PC-9 (cell line): ENCODE measurements around the gene DBN1. TPM values are rescaled to one million over a fixed set of nuclear protein-coding genes. Genes with fewer than 3 reads are reported as not detected.
"Not testable (repeated sequence)": the region's sequence is repeated elsewhere in the genome, so short reads cannot be mapped to it uniquely, and the experiment has no call there.

ENCODE experiments used
- BruUV-seq: library from RNA; stranded (reverse); fragments of 400-500 nt; replicated peaks from 2 replicates; lab custom pipeline; 2021; lab: Mats Ljungman, UMichigan
- CTCF ChIA-PET: fragments of 300-600 bp; sonication (Branson Sonifier 250); formaldehyde crosslinking; loops from one replicate; lab custom pipeline; 2022; ENCODE audit warnings: antibody characterized with exemption; lab: Charles Lee
- POLR2A ChIA-PET: fragments of 300-600 bp; sonication (Branson Sonifier 250); formaldehyde crosslinking; loops from one replicate; lab custom pipeline; 2022; ENCODE audit warnings: antibody characterized with exemption; ENCODE audit not compliant: unreplicated experiment; lab: Charles Lee
- DNase-seq, 2 experiments: peaks; one replicate each; pipeline versions ENCODE4 v3.0.0 to v3.0.0-alpha.2; 2015 to 2022; ENCODE audit warnings: mixed read lengths in 1 of 2
- H2AFZ ChIP-seq: fragments of 200-600 bp; sonication (generic); 2 replicates; pipeline ENCODE4 v1.8.1; 2017; ENCODE audit warnings: antibody characterized with exemption
- H3F3A ChIP-seq: fragments of 200-600 bp; sonication (generic); 2 replicates; pipeline ENCODE4 v1.8.1; 2017; ENCODE audit warnings: antibody characterized with exemption, mild to moderate bottlenecking, low read depth; ENCODE audit not compliant: insufficient read depth
- H3K27ac ChIP-seq: fragments of 200-600 bp; sonication (generic); 2 replicates; pipeline ENCODE4 v1.6.1; 2016; ENCODE audit warnings: mixed run types
- H3K27me3 ChIP-seq: fragments of 200-600 bp; sonication (generic); 2 replicates; pipeline ENCODE4 v1.6.1; 2016; ENCODE audit warnings: low read depth, mixed run types; ENCODE audit not compliant: insufficient read depth
- H3K36me3 ChIP-seq: fragments of 200-600 bp; sonication (generic); 2 replicates; pipeline ENCODE4 v1.6.1; 2016; ENCODE audit warnings: low read depth, mixed run types
- H3K4me1 ChIP-seq: fragments of 200-600 bp; sonication (generic); replicated peaks from 2 replicates; pipeline ENCODE4 v1.6.1; 2016; ENCODE audit warnings: mixed run types; ENCODE audit not compliant: insufficient read depth
- H3K4me2 ChIP-seq: fragments of 200-600 bp; sonication (generic); 2 replicates; pipeline ENCODE4 v1.6.1; 2017; ENCODE audit warnings: mixed run types
- H3K4me3 ChIP-seq: fragments of 200-600 bp; sonication (generic); 2 replicates; pipeline ENCODE4 v1.6.1; 2016; ENCODE audit warnings: mixed run types
- H3K79me2 ChIP-seq: fragments of 200-600 bp; sonication (generic); 2 replicates; pipeline ENCODE4 v1.6.1; 2017; ENCODE audit warnings: low read depth, mixed run types
- H3K9me2 ChIP-seq: fragments of 200-600 bp; sonication (generic); 2 replicates; pipeline ENCODE4 v1.8.1; 2017; ENCODE audit warnings: mild to moderate bottlenecking; ENCODE audit not compliant: insufficient read depth
- H3K9me3 ChIP-seq: fragments of 200-600 bp; sonication (generic); 2 replicates; pipeline ENCODE4 v1.8.1; 2016; ENCODE audit warnings: low read depth; ENCODE audit not compliant: insufficient read depth
- H4K20me1 ChIP-seq: fragments of 200-600 bp; sonication (generic); 2 replicates; pipeline ENCODE4 v1.8.1; 2017; ENCODE audit not compliant: insufficient read depth
- EZH2 ChIP-seq: fragments of 200-600 bp; sonication (generic); IDR thresholded peaks from 2 replicates; pipeline ENCODE4 v1.8.0; 2017; ENCODE audit warnings: antibody characterized with exemption, low read depth
- intact Hi-C: fragments of 100-400 bp; cut with micrococcal nuclease; formaldehyde crosslinking; loops from one replicate; pipeline ENCODE4 v1.10.0; 2022; ENCODE audit not compliant: unreplicated experiment
- total RNA-seq: library from RNA; stranded (reverse); gene quantifications from 2 replicates; pipeline ENCODE4 v1.2.3, GENCODE V29; 2021
- TF ChIP-seq, protein P1 (sequence below): fragments of 200-600 bp; sonication (generic); conservative IDR thresholded peaks from 2 replicates; pipeline ENCODE4 v1.6.1; 2017; ENCODE audit warnings: mixed run types, antibody characterized with exemption, mild to moderate bottlenecking, moderate library complexity

DBN1 gene
- total RNA-seq, 1 experiment from 2014 or later: 144 TPM

DNA sequence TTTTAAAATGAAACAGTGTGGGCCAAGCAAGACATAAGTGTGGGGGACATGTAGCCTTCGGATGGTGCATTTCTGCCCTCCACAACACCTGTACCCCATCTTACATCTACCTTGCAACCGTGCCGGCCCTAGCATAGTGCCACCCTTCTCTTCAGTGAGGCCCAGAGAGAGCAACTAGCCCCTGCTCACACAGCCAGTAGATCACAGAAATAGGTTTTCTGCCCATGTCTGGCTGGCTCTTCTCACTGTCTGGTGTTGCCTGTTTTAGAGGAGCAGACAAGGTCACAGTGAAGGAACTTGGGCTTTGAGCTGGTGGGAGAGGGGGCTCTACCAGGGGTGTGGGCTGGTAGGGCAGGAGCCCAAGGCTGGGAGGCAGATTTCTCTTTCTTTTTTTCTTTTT, 12.8 kb upstream of the DBN1 start:
- peaks cover 4% of the 10 kb centered on the region; the same call in 1 of the 2 replicates for H3K36me3 ChIP-seq
- H3K9me3 ChIP-seq: no peaks in the 10 kb centered on the region
- DNase-seq: no peak
- POLR2A ChIA-PET: interaction anchor here (0.6 kb wide), 1 partner anchor 9 kb away, joined by 4 read pairs; no protein-coding TSS in a partner anchor
- H3K4me3 ChIP-seq: no peak overlapping the region
- H3K4me1 ChIP-seq: no peaks in the 10 kb centered on the region
- CTCF ChIA-PET: no interaction called here
- TF ChIP-seq, protein P1, sequence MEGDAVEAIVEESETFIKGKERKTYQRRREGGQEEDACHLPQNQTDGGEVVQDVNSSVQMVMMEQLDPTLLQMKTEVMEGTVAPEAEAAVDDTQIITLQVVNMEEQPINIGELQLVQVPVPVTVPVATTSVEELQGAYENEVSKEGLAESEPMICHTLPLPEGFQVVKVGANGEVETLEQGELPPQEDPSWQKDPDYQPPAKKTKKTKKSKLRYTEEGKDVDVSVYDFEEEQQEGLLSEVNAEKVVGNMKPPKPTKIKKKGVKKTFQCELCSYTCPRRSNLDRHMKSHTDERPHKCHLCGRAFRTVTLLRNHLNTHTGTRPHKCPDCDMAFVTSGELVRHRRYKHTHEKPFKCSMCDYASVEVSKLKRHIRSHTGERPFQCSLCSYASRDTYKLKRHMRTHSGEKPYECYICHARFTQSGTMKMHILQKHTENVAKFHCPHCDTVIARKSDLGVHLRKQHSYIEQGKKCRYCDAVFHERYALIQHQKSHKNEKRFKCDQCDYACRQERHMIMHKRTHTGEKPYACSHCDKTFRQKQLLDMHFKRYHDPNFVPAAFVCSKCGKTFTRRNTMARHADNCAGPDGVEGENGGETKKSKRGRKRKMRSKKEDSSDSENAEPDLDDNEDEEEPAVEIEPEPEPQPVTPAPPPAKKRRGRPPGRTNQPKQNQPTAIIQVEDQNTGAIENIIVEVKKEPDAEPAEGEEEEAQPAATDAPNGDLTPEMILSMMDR: no peak
- TF ChIP-seq EZH2: no peak
- no peaks in the 10 kb centered on the region for H4K20me1 ChIP-seq
- no peaks in the 10 kb centered on the region for H3K9me2 ChIP-seq
- intact Hi-C loops: no loop called here
- no peaks in the 10 kb centered on the region for H3K27me3 ChIP-seq
- H2AFZ ChIP-seq: no peak overlapping the region
- H3F3A ChIP-seq: peaks cover 19% of the 10 kb centered on the region; the same call in 1 of the 2 replicates
- H3K4me2 ChIP-seq: no peak overlapping the region
- no TSS peak for BruUV-seq
- no peaks in the 10 kb centered on the region for H3K79me2 ChIP-seq
- H3K27ac ChIP-seq: no peak overlapping the region

DNA sequence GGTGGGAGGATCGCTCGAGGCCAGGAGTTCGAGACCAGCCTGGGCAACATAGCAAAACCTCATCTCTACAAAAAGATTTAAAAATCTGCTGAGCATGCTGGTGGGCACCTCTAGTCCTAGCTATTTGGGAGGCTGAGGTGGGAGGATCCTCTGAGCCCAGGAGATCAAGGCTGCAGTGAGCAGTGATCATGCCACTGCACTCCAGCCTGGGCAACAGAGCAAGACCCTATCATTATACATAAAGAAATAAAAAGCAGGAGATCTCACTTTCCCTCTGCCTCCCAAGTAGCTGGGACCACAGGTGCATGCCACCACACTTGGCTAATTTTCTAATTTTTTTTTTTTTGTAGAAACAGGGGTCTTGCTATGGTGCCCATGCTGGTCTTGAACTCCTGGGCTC, 12.3 kb upstream of the DBN1 start:
- H3K4me2 ChIP-seq, H3K4me1 ChIP-seq, H3K79me2 ChIP-seq, H3K9me2 ChIP-seq, H3K9me3 ChIP-seq, H2AFZ ChIP-seq, POLR2A ChIA-PET, BruUV-seq, H3K4me3 ChIP-seq, H3K27ac ChIP-seq, intact Hi-C loops, H3K36me3 ChIP-seq, H3K27me3 ChIP-seq, DNase-seq, H4K20me1 ChIP-seq: not testable (repeated sequence)
- peaks cover 19% of the 10 kb centered on the region; the same call in 1 of the 2 replicates for H3F3A ChIP-seq
- CTCF ChIA-PET: interaction anchor here (0.6 kb wide), 1 partner anchor 13 kb away, joined by 3 read pairs; no protein-coding TSS in a partner anchor

DNA sequence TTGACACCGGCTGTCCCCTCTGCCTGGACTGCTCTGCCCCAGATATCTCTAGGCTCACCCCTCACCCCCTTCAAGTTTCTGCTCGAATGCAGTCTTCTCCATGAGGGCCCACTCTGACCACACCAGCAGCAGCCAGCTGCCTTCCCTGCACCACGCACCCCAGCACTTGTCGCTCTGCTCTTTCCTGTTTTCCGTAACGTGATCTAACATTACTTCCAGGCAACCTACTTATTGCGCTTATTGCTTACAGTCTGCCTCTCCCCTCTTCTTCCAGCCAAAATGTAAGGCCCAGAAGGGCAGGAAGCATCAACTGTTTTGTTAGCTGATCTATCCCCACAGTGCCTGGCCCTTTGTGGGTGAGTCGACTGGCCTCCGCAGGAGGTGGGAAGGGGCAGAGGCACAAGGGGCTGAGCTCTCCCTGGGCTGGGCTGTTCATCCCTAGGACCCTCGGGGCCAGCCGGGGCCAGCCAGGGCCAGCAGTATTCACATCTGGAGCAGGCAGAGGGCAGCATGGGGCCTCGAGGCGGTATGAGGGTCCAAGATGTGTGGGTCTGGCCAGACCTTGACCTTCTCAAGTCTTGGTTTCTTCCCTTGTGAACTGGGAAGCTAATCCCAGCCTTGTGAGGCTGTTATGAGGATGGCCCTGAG, 11.6 kb upstream of the DBN1 start:
- no peaks in the 10 kb centered on the region for H3K79me2 ChIP-seq
- no peak overlapping the region for H2AFZ ChIP-seq
- ChIA-PET CTCF (interaction anchor here (0.6 kb wide), 1 partner anchor 13 kb away, joined by 3 read pairs; no protein-coding TSS in a partner anchor), POLR2A (no interaction called here)
- peaks cover 24% of the 10 kb centered on the region for H3F3A ChIP-seq
- peaks cover 4% of the 10 kb centered on the region; the same call in 1 of the 2 replicates for H3K36me3 ChIP-seq
- H3K4me3 ChIP-seq: no peak overlapping the region
- TF ChIP-seq, protein P1: no peak
- no peak for TF ChIP-seq EZH2
- no TSS peak for BruUV-seq
- H3K27me3 ChIP-seq: no peaks in the 10 kb centered on the region
- H3K27ac ChIP-seq: no peak overlapping the region
- intact Hi-C loops: no loop called here
- no peaks in the 10 kb centered on the region for H3K9me3 ChIP-seq
- no peak overlapping the region for H3K4me2 ChIP-seq
- no peaks in the 10 kb centered on the region for H3K9me2 ChIP-seq
- H3K4me1 ChIP-seq: no peaks in the 10 kb centered on the region
- DNase-seq: no peak
- no peaks in the 10 kb centered on the region for H4K20me1 ChIP-seq
